Neural cell (in vitro differentiated cells): ENCODE results near the gene KLRB1. TPM values are rescaled to one million over a fixed set of nuclear protein-coding genes. Genes with fewer than 3 reads are reported as not detected.

ENCODE experiments used
- H2AFZ ChIP-seq: fragments of 200-600, 300-800 bp; sonication (generic), shearing (Covaris generic); 2 replicates; pipeline ENCODE4 v1.6.0; 2014; ENCODE audit warnings: low read depth, mild to moderate bottlenecking, antibody characterized with exemption, low read length, moderate library complexity
- H3F3A ChIP-seq: fragments of 200-600 bp; shearing (Covaris generic); 2 replicates; pipeline ENCODE4 v1.6.1; 2016; ENCODE audit warnings: mild to moderate bottlenecking, moderate library complexity, mixed read lengths, antibody characterized with exemption, low read length; ENCODE audit not compliant: insufficient read depth, poor library complexity, severe bottlenecking
- H3K27ac ChIP-seq: fragments of 200-600, 300-800 bp; sonication (generic), shearing (Covaris generic); 2 replicates; pipeline ENCODE4 v1.5.1; 2014; ENCODE audit warnings: mild to moderate bottlenecking, low read length, moderate library complexity
- H3K27me3 ChIP-seq: fragments of 300-800, 200-600 bp; sonication (generic), shearing (Covaris generic); 2 replicates; pipeline ENCODE4 v1.6.0; 2014; ENCODE audit warnings: mild to moderate bottlenecking, low read depth, low read length, moderate library complexity; ENCODE audit not compliant: insufficient read depth
- H3K36me3 ChIP-seq: fragments of 300-800, 200-600 bp; sonication (generic), shearing (Covaris generic); 2 replicates; pipeline ENCODE4 v1.5.1; 2014; ENCODE audit warnings: mild to moderate bottlenecking, antibody characterized with exemption, low read length, moderate library complexity; ENCODE audit not compliant: insufficient read depth
- H3K4me2 ChIP-seq: fragments of 300-800, 200-600 bp; sonication (generic), shearing (Covaris generic); 2 replicates; pipeline ENCODE4 v1.6.0; 2014; ENCODE audit warnings: mild to moderate bottlenecking, low read length
- H3K4me3 ChIP-seq: fragments of 300-800, 200-600 bp; sonication (generic), shearing (Covaris generic); 2 replicates; pipeline ENCODE4 v1.5.1; 2014; ENCODE audit warnings: mild to moderate bottlenecking, low read length, moderate library complexity
- H3K79me2 ChIP-seq: fragments of 200-600 bp; shearing (Covaris generic); replicated peaks from 2 replicates; pipeline ENCODE4 v1.6.0; 2014; ENCODE audit warnings: mild to moderate bottlenecking, low read length, moderate library complexity; ENCODE audit not compliant: insufficient read depth
- H3K9ac ChIP-seq: fragments of 300-800, 200-600 bp; sonication (generic), shearing (Covaris generic); 2 replicates; pipeline ENCODE4 v1.6.1; 2016; ENCODE audit warnings: mild to moderate bottlenecking, low read length, mixed read lengths
- H3K9me2 ChIP-seq: fragments of 200-600 bp; shearing (Covaris generic); 2 replicates; pipeline ENCODE4 v1.6.1; 2016; ENCODE audit warnings: mild to moderate bottlenecking, low read length, mixed read lengths; ENCODE audit not compliant: insufficient read depth
- H3K9me3 ChIP-seq: fragments of 200-600, 300-800 bp; sonication (generic), shearing (Covaris generic); 2 replicates; pipeline ENCODE4 v1.6.1; 2016; ENCODE audit warnings: mild to moderate bottlenecking, mixed run types, low read length, moderate library complexity, mixed read lengths
- H4K20me1 ChIP-seq: fragments of 200-600 bp; shearing (Covaris generic); 2 replicates; pipeline ENCODE4 v1.6.1; 2016; ENCODE audit warnings: mild to moderate bottlenecking, mixed run types; ENCODE audit not compliant: insufficient read depth
- CTCF ChIP-seq: fragments of 450-650 bp; IDR thresholded peaks from 2 replicates; pipeline ENCODE4 v1.5.1; 2014; ENCODE audit warnings: antibody characterized with exemption, mild to moderate bottlenecking, moderate library complexity; ENCODE audit not compliant: poor library complexity, severe bottlenecking
- EP300 ChIP-seq: fragments of 450-650 bp; conservative IDR thresholded peaks from 2 replicates; pipeline ENCODE4 v1.6.1; 2014; ENCODE audit warnings: antibody characterized with exemption, mild to moderate bottlenecking, moderate library complexity; ENCODE audit not compliant: poor library complexity, severe bottlenecking
- EZH2 ChIP-seq: fragments of 200-600, 300-800 bp; shearing (Covaris generic), sonication (generic); IDR thresholded peaks from 2 replicates; pipeline ENCODE4 v1.6.1; 2014; ENCODE audit warnings: antibody characterized with exemption, low read length, borderline replicate concordance, mild to moderate bottlenecking; ENCODE audit not compliant: insufficient read depth, poor library complexity, severe bottlenecking
- MXI1 ChIP-seq: fragments of 450-650 bp; conservative IDR thresholded peaks from 2 replicates; pipeline ENCODE4 v1.6.1; 2014; ENCODE audit warnings: antibody characterized with exemption, mild to moderate bottlenecking; ENCODE audit not compliant: poor library complexity, severe bottlenecking
- POLR2AphosphoS5 ChIP-seq: IDR thresholded peaks from 2 replicates; pipeline ENCODE4 v1.6.1; 2012
- RAD21 ChIP-seq: fragments of 450-650 bp; conservative IDR thresholded peaks from 2 replicates; pipeline ENCODE4 v1.6.1; 2014; ENCODE audit warnings: antibody characterized with exemption, mild to moderate bottlenecking, moderate library complexity
- REST ChIP-seq: IDR thresholded peaks from 2 replicates; pipeline ENCODE4 v1.6.1; 2012; ENCODE audit warnings: borderline replicate concordance
- SMC3 ChIP-seq: fragments of 450-650 bp; conservative IDR thresholded peaks from 2 replicates; pipeline ENCODE4 v1.6.1; 2014; ENCODE audit warnings: antibody characterized with exemption, mild to moderate bottlenecking, moderate library complexity; ENCODE audit not compliant: poor library complexity
- TAF1 ChIP-seq: IDR thresholded peaks from 2 replicates; pipeline ENCODE4 v1.6.1; 2012; ENCODE audit warnings: low read depth
- polyA plus RNA-seq: library from polyadenylated mRNA; depleted of rRNA; stranded (reverse); fragments of >200 nt; gene quantifications from 2 replicates; pipeline ENCODE4 v1.2.3, GENCODE V29; 2014

KLRB1 gene
- polyA plus RNA-seq, 1 donor from 2014 or later = not detected

- no peaks in the 10 kb centered on the region for H3F3A ChIP-seq
- no peak overlapping the region for H2AFZ ChIP-seq
- no peak overlapping the region for H3K4me2 ChIP-seq
- H4K20me1 ChIP-seq = no peaks in the 10 kb centered on the region
- H3K9ac ChIP-seq = no peak overlapping the region
- H3K27me3 ChIP-seq = no peaks in the 10 kb centered on the region
- H3K9me3 ChIP-seq = no peaks in the 10 kb centered on the region
- no peak overlapping the region for H3K27ac ChIP-seq
- TF ChIP-seq EZH2 (no peak), POLR2AphosphoS5 (no peak), RAD21 (no peak), MXI1 (no peak), SMC3 (no peak), REST (no peak), EP300 (no peak), CTCF (no peak), TAF1 (no peak)
- H3K4me3 ChIP-seq = no peak overlapping the region
- no peaks in the 10 kb centered on the region for H3K36me3 ChIP-seq
- no peaks in the 10 kb centered on the region for H3K9me2 ChIP-seq
- H3K79me2 ChIP-seq = no peaks in the 10 kb centered on the region
Observed at GRCh38 chr12:9632766-9633165, 25.1 kb upstream of the KLRB1 start.

GRCh38 chr12:9626821-9627220 lies 19.1 kb upstream of the KLRB1 start:
- Histone ChIP-seq H3K4me3 (no peak overlapping the region), H3K9me2 (no peaks in the 10 kb centered on the region), H3K9ac (no peak overlapping the region), H3K27me3 (no peaks in the 10 kb centered on the region), H3K4me2 (no peak overlapping the region), H3K27ac (no peak overlapping the region), H2AFZ (no peak overlapping the region), H3K9me3 (no peaks in the 10 kb centered on the region), H3F3A (no peaks in the 10 kb centered on the region), H4K20me1 (no peaks in the 10 kb centered on the region), H3K79me2 (no peaks in the 10 kb centered on the region), H3K36me3 (no peaks in the 10 kb centered on the region)
- no peak for TF ChIP-seq CTCF
- no peak for TF ChIP-seq RAD21
- TF ChIP-seq POLR2AphosphoS5 = no peak
- TF ChIP-seq MXI1 = no peak
- no peak for TF ChIP-seq EP300
- no peak for TF ChIP-seq TAF1
- no peak for TF ChIP-seq EZH2
- no peak for TF ChIP-seq REST
- no peak for TF ChIP-seq SMC3
